Measurements from ENCODE around the gene POU6F2.

POU6F2 gene

DNA sequence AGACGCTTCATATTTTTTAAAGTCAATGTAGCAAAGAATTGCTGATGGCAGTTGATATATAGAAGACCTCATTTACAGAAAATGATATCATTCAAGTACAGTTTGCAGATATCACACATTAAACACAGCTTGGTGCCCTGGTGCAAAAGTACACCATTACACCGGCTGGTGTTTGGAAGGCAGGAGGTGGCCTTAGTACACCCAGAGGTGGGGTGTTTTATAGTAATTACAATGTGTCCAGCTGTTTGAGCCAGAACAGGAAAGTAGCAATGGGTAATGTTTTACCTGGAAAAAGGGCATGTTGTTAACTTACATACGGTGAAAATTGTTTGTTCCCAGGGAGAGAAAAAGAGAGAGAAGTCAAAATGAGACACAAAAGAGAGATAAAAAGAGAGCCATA is 485.5 kb downstream of the POU6F2 start:
- DNase-seq: no peak

DNA sequence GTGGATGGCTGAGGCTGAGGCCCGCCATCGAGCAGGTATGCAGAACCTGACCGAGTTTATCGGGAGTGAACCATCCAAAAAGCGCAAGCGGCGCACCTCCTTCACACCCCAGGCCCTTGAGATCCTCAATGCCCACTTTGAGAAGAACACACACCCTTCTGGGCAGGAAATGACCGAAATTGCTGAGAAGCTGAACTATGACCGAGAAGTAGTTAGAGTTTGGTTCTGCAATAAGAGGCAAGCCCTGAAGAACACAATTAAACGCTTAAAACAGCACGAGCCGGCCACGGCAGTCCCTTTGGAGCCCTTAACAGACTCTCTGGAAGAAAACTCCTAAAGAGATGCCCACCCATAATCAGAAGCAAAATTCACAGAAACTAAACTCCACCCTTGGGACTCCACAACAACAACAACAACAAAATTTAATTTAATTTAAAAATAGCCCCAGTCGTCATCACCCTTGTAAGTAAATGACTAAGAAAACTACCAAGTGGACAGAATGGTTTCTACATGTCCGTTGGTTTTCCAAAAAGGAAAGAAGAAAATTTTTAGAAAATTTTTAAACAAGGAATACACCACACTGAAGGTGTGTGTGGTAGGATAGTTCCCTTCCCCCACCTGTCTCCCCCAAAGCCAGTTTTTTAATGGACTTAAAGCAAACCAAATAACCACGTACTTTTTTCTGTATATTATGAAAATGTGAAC is 486.8 kb downstream of the POU6F2 start:
- DNase-seq: no peak

DNA sequence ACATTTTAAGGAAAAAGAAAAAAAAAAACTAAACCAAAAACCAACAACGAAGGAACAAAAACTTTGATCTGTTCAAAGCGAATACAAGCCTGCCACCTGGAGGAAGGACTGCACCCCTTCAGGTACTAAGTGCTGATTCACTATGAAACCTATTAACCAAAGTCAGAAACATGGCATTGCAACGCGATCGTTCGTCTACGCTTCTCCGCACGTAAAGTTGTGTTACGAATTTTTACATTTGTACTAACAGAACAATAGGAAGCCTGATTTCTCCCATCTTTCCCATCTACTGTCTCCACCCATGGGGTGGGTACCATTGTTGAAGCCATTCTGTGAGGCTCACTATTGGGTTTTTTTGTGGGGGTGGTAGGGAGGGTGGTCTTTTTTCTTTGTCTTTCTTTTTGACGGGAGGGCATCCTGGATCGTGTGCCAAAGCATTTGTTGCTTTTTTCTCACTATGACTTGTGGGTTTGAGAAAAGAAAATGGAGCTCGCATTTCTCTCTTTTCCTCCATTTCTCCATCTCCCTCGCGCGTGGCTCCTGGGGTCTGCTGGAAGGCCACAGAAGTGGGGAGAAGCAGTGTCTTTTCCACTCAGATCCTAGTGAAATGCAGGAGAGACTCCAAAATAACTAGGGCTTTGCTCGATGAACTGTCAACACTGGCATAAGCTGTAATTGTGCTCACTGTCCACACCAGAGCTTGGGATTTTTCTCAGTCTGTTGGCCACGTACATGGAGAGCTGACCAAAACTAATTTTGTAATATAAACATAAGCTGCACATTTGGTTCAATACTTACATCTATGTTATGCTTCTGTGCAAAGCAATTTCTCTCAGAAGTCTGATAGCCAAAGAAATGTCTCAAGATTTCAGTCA is 487.6 kb downstream of the POU6F2 start:
- DNase-seq: peak in 1 of 2 experiments; percentile 27

DNA sequence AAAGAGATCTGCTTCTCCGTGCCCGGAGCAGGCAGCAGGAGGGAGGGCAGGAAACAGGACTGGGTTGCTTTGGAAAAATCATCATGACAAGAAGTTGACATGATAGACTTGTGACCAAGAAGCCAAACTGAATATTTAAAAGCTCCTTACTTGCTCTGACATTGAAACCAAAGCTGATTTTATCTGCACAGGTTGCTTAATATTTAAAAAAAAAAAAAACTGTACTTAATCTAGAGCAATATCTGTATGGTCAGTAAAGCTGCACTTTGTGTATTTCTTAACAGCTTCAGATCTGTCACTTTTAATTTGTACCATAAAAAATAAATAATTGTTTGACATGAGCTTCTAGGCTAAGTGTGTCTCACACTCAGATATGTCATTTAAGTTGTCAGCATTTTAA is 490.6 kb downstream of the POU6F2 start:
- no peak for DNase-seq

DNA sequence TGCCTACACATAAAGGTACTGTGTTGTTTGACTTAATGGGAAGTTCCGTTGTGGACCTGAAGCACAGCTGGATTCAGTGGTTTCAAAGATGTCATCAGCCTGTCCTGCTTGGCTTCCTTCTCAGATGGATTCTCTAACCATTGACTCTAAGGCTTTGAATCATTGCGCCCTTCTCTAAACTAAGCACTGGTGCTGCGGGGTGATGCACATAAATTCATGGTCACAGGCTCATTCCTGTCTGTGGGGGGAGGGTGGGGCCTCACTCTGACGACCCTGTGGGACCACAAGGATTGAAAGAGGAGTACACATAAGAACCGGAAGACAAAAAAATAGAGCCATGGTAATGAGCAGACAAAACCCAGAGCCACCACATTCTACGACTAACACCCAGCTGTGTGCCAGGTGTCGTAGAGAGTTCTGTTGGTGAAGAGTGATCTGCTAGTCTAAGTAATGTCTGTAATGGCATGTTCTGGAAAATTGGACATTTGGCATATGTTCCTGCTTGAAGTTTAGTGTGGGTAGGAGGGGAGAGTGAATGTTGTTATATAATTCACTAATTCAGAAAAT is 491.2 kb downstream of the POU6F2 start:
- DNase-seq: no peak

DNA sequence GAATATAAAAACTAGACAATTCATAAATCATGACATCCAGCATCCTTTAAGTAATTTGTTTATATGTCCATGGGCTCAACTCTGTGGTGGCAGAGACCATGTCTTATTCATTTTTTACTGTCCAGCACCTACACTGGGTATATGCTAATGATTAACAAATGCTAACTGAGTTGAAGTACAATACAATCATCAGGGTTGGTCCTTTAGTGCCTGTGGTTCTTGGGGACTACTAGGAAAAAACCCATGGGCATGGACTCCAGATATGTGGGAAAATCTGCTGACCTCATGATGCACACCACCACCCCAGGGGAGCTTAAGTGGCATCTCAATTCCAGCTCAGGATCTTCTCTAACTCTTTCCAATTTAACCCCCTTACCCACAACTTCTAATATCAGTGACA is 503.2 kb downstream of the POU6F2 start:
- DNase-seq: no peak

DNA sequence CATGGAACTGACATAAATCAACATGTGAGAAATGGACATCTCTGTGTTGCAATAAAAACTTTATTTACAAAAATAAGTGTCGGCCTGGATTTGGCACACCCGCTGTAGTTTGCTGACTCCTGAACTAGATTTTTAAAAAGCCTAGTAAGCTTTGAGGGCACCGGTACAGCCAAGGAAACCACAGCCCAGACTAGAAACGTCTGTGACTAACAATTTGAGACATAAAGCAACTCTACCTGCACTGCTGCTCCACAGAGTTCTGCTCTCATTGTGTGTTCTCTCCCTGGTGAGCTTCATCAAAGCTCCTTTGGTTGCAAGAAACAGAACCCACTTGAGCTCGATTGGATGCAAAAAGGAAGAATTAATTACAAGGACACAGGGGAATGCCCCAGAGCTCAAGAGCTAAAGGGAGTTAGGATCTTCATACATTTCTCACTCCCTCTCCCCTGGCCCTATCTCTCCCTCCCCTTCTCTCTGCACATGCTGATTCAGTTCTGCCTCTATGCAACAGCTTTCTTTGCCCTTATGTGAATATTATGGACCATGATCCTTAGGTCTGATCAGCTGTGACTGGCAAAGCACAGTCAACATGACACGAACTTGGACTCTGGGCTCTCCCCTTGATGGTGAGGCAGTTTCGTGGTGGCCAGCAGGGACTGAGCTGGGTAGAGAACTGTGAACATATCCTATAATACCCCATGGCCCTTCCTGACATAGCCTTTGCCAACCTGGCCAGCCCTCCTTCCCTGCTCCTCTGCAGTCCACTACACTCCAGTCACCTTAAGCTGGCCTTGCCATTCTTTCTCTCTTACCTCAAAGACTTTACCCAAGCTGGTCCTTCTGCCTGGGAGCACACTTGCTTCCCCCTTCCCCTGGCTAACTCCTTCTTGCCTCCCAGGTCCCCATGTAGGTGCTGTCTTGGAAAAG is 511.0 kb downstream of the POU6F2 start:
- DNase-seq: no peak

DNA sequence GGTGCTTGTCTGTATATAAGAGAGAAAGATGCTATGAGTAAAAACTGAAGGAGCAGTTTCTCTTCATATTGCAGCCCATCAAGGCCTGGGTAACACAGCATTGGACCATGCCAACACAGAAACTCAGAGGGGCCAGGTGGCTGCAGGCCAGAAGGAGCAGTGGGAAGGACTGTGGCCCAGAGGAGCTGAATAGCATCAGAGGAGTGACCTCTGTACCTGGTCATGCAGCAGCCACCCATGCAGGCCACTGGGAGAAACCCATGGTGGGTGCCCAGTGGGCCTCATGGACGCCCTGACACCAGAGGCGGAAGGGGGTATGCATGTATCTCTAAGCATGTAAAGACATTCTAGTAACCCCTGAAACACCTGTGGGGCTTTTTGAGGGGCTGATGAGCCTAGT is 512.6 kb downstream of the POU6F2 start:
- no peak for DNase-seq

DNA sequence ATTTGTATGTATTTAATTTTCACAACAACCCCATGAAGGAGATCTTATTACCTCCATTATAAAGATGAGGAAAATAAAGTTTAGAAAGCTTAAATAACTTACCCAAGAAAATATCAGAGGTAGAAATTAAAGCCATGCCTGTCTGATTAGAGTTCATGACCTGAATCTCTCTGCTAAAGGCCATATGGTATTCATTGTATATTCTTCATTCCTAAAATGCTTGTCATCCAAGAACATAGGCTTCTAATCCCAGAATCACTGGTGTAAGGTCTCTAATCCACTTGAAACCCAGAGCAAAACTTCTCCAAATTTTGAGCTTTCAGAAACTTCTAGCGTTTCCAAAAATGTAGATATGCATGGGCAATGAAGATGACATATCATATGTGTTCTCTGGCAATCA is 516.2 kb downstream of the POU6F2 start:
- no peak for DNase-seq

DNA sequence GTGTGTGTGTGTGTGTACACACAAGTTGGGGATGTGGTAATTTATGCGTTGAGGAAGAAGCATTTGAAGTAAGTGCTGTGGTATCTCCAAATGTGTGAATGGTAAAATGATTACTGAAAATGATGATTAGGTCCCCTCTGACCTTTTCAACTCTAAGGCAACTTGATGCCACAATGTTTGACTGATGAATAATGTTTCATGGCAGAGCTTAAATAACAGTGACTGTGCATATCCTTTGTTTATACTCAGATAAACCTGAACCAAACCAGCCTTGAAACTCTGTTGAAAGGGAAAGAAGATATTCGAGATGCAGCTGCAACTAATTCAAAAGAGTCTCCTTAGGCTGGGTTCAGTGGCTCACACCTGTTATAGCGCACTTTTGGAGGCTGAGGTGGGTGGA is 523.6 kb downstream of the POU6F2 start:
- DNase-seq: no peak

DNA sequence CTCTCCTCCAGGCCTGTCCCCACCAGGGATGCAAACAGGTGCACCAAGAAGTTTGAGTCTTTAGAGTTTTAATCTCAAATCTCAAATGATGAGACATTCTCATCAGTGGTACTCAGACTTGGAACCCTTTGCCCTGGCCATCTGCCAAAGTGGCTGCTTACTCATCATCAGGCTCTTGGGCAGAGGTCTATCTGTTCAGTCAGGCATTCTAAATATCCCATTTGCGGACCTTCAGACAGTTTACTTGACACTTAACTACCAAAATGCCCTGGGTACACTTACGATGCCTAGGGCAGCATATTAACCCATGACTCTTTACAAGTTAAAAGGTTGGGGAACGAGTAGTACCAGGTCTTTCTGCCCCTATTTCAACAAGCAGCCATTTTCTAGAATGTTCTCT is 527.3 kb downstream of the POU6F2 start:
- DNase-seq: no peak

DNA sequence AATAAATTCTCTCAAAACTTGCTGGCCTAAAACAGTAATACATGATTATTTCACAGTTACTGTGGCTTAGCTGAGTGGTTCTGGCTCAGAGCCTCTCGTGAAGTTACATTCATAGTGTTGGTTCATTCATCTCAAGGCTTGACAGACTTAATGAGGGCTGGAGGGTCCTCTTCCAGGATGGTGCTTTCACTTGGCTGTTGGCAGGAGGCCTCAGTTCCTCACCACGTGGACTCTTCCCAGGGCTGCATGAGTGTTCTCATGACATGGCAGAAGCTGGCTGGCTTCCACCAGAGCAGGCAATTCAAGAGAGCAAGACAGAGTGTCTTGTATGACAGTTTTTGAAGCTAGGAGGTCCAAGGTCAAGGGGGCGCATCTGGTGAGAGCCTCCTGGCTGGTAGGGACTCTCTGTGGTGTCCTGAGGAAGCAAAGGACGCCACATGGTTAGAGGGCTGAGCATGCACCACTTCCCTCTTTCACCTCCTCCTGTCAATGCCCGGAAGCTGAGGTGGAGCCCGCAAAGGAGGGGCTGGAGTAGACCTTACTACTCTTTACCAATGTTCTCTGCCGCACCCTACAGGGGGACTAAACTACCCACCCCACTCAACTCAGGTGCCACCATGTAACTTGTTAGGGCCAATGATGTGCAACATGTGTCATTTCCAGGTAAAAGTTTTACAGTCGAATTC is 530.3 kb downstream of the POU6F2 start:
- peak; percentile 23 to 76 for DNase-seq

DNA sequence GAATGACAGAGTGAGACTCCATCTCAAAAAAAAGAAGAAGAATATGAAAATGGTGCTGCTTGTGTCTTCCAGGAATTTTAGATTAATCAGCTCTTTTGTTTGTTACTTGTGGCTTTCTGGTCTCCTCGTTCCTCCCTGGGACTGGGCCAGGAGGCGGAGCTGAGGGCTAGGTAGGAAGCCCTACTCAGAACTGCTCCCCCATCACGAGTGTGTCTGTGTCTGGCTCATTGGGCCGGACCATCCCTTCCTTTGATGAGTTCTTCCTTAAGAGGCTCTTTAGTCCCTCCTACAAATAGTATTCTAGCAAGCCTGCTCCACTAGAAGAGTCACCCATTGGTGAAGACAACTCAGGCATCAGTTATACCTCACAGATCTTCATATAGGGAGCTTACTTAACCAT is 531.7 kb downstream of the POU6F2 start:
- no peak for DNase-seq

DNA sequence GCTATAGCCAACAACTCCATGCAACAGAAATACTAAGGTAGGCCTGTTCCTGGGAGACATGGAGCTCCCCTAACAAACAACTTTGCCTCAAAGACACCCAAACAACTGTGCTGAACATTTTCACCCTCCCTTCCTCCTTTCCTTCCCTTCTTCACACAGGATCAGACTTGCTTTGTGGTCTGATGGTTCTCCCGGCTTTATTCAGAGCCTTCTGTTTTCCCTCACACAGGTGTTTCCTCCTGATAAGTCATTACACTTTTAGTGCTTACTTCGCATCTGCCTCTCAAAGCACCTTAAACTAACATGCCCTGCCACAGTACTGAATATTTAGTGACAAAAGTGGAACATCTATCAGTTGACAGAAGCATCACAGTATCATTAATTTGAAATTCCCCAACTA is 532.2 kb downstream of the POU6F2 start:
- DNase-seq: no peak

DNA sequence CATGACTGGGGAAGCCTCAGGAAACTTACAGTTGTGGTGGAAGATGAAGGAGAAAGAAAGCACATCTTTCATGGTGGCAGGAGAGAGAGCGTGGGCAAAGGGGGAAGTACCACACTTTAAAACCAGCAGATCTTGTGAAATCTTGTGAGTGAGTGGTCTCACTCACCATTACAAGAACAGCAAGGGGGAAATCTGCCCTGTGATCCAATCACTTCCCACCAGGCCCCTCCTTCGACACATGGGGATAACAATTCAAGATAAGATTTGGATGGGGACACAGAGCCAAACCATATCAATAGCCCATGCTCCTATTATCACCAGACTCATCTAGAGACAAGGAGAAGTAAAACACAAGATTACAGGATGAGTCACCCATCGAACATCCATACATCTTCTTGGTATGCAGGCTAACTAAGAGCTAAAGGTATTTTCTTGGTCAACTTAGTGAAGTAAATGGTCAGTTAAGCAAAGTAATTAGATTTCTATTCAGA is 533.2 kb downstream of the POU6F2 start:
- DNase-seq: no peak

DNA sequence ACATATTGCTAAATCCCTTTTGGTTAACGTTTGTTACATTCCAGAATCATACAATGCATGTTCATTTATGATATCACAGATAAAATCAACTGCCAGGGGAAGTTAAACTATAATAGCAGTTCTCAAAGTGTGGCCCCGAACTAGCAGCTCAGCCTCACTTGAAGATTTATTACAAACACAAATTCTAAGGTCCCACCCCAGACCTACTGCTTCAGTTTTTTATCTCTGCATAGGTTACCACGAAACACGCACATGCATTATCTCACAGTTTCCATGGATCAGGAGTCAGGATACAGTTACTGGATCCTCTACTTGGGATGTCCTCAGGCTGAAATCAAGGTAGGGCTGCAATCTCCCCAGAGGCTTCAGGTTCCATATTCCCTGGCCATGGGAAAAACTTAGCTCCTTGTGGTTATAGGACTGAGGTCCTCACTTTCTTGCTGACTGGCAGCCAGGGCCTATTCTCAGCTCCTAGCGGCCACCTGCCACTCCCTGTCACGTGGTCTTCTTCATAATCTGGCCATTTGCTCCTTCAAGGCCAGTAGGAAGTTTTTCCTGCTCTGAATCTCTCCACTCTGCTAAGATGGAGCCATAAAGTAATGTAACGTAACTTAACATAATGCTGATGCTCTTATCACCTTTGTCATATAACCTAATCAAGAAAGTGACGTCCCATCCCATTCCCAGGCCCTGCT is 538.0 kb downstream of the POU6F2 start:
- no peak for DNase-seq

DNA sequence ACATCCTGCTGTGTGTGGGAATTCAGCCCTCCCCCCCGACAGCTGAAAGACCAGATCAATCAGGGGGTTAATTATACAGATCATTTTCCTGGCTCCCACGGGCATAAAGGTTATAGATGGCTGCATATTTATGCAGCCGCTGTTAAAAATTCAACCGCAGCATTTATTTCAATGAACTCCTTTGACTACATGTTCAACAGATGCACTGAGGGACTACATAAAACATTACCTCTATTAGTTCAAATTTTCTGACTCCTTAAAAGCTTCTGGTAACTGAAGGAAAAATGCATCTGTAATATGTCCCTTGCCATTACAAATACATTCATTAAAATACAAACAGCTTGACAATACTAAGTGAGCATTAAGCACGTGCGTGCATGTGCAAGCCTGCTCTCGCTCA is 538.8 kb downstream of the POU6F2 start:
- no peak for DNase-seq

DNA sequence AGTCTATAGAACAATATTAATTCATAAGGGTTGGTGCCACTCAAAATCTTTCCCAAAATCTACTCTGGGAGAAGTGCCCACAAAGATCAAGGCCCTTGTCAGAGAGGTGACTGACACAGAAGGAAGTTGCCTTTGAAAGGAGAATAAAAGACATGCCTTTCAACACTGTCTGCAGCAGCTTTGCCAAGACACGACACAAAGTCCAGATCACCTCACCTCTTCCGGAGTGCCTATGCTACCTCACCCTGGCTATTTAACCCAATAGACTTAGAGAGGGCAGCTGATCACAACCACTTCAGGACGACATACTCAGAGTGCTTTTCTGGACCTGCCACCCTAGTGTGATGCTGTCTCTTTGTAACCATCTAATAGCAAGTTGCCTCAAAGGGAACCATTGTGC is 539.5 kb downstream of the POU6F2 start:
- DNase-seq: no peak

Measured in NCI-H187 (cell line).